ENCODE measurements around the gene TRIM15.

Gene TRIM15

GRCh38 chr6:30130887-30131862 is 32.2 kb upstream of the TRIM15 start (continued):
- TF ChIP-seq, protein P1, sequence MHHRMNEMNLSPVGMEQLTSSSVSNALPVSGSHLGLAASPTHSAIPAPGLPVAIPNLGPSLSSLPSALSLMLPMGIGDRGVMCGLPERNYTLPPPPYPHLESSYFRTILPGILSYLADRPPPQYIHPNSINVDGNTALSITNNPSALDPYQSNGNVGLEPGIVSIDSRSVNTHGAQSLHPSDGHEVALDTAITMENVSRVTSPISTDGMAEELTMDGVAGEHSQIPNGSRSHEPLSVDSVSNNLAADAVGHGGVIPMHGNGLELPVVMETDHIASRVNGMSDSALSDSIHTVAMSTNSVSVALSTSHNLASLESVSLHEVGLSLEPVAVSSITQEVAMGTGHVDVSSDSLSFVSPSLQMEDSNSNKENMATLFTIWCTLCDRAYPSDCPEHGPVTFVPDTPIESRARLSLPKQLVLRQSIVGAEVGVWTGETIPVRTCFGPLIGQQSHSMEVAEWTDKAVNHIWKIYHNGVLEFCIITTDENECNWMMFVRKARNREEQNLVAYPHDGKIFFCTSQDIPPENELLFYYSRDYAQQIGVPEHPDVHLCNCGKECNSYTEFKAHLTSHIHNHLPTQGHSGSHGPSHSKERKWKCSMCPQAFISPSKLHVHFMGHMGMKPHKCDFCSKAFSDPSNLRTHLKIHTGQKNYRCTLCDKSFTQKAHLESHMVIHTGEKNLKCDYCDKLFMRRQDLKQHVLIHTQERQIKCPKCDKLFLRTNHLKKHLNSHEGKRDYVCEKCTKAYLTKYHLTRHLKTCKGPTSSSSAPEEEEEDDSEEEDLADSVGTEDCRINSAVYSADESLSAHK (tag by site-specific recombination; IDR thresholded peaks at IDR 0.05): 0 out of 2 replicates have a peak, but pooled peaks have one; percentile 28
- peak; percentile 68; the same call in 1 of the 2 replicates for TF ChIP-seq ZBTB17 (tag by site-specific recombination; IDR thresholded peaks at IDR 0.05)

- no peak overlapping the region for H3K27ac ChIP-seq (ENCODE audit: extremely low read depth, low read depth, low read length)
- ChIA-PET CTCF (interaction anchor here (0.7 to 8.4 kb wide), 46 partner anchors 10 to 395 kb away, joined by 3 to 200 read pairs (median 6); partner anchors contain the start of genes PPP1R11, TRIM10, TRIM15 and TRIM26), POLR2A (interaction anchor here (1.3 to 3.2 kb wide), 2 partner anchors 28 to 30 kb away, joined by 6 to 20 read pairs; no protein-coding TSS in a partner anchor)
- H3K4me3 ChIP-seq (ENCODE audit: low read depth, low read length): no peak overlapping the region
- no peaks in the 10 kb centered on the region for H3K4me1 ChIP-seq (ENCODE audit: control insufficient read depth, insufficient read depth, low read length)
- no peaks in the 10 kb centered on the region for H3K36me3 ChIP-seq (ENCODE audit: control insufficient read depth in 2 of 2, insufficient read depth in 1 of 2, low read length in 2 of 2)
- H3K9me3 ChIP-seq (ENCODE audit: control insufficient read depth, insufficient read depth, low read depth, low read length): no peaks in the 10 kb centered on the region
- TF ChIP-seq ZNF133 (tag by site-specific recombination; IDR thresholded peaks at IDR 0.05) (no peak), FEZF1 (tag by site-specific recombination; IDR thresholded peaks at IDR 0.05) (peak; percentile 31; the same call in 1 of the 2 replicates), ZNF521 (tag by site-specific recombination; IDR thresholded peaks at IDR 0.05) (no peak), ZNF19 (tag by site-specific recombination; IDR thresholded peaks at IDR 0.05; ENCODE audit: low read depth) (no peak), ZBTB1 (tag by site-specific recombination; IDR thresholded peaks at IDR 0.05) (no peak), ZNF311 (tag by site-specific recombination; IDR thresholded peaks at IDR 0.05; ENCODE audit: borderline replicate concordance) (no peak), ZNF350 (tag by site-specific recombination; IDR thresholded peaks at IDR 0.05) (no peak), ZNF24 (tag by site-specific recombination; IDR thresholded peaks at IDR 0.05) (no peak), KLF7 (tag by site-specific recombination; IDR thresholded peaks at IDR 0.05; ENCODE audit: borderline replicate concordance) (no peak), ZIC2 (tag by site-specific recombination; IDR thresholded peaks at IDR 0.05) (peak; percentile 55), ZNF513 (tag by site-specific recombination; IDR thresholded peaks at IDR 0.05) (no peak), ZNF624 (tag by site-specific recombination; IDR thresholded peaks at IDR 0.05) (no peak), ZBTB44 (tag by site-specific recombination; IDR thresholded peaks at IDR 0.05) (no peak), ZNF18 (tag by site-specific recombination; IDR thresholded peaks at IDR 0.05) (no peak), ZBTB10 (tag by site-specific recombination; IDR thresholded peaks at IDR 0.05) (no peak)
- TF ChIP-seq, protein P2, sequence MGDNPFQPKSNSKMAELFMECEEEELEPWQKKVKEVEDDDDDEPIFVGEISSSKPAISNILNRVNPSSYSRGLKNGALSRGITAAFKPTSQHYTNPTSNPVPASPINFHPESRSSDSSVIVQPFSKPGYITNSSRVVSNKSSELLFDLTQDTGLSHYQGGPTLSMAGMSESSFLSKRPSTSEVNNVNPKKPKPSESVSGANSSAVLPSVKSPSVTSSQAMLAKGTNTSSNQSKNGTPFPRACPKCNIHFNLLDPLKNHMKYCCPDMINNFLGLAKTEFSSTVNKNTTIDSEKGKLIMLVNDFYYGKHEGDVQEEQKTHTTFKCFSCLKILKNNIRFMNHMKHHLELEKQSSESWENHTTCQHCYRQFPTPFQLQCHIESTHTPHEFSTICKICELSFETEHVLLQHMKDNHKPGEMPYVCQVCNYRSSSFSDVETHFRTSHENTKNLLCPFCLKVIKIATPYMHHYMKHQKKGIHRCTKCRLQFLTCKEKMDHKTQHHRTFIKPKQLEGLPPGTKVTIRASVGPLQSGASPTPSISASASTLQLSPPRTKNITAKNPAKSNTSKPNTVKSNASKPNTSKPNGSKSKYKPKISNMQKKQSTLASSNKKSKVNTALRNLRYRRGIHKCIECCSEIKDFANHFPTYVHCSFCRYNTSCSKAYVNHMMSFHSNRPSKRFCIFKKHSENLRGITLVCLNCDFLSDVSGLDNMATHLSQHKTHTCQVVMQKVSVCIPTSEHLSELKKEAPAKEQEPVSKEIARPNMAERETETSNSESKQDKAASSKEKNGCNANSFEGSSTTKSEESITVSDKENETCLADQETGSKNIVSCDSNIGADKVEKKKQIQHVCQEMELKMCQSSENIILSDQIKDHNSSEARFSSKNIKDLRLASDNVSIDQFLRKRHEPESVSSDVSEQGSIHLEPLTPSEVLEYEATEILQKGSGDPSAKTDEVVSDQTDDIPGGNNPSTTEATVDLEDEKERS (tag by site-specific recombination; IDR thresholded peaks at IDR 0.05): no peak
- TF ChIP-seq, protein P3, sequence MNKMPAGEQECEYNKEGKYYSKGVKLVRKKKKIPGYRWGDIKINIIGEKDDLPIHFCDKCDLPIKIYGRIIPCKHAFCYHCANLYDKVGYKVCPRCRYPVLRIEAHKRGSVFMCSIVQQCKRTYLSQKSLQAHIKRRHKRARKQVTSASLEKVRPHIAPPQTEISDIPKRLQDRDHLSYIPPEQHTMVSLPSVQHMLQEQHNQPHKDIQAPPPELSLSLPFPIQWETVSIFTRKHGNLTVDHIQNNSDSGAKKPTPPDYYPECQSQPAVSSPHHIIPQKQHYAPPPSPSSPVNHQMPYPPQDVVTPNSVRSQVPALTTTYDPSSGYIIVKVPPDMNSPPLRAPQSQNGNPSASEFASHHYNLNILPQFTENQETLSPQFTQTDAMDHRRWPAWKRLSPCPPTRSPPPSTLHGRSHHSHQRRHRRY (tag by site-specific recombination; IDR thresholded peaks at IDR 0.05): no peak
Observed at GRCh38 chr6:30131947-30132497, 31.3 kb upstream of the TRIM15 start.

Measured in HEK293 (cell line).